ENCODE data around the gene COMMD9. TPM values are rescaled to one million over a fixed set of nuclear protein-coding genes. Genes with fewer than 3 reads are reported as not detected.

The COMMD9 gene
- total RNA-seq, 1 experiment from 2014 or later: 28.0 TPM

- peak; percentile 40 for DNase-seq (ENCODE audit: extremely low read depth, low read depth)
Measured at GRCh38 chr11:36258730-36259360, 30.4 kb downstream of the COMMD9 start.

GRCh38 chr11:36257351-36257750, 31.9 kb downstream of the COMMD9 start:
- no peak for DNase-seq (ENCODE audit: extremely low read depth, low read depth)

GRCh38 chr11:36254713-36255112, 34.5 kb downstream of the COMMD9 start:
- no peak for DNase-seq (ENCODE audit: extremely low read depth, low read depth)

GRCh38 chr11:36253238-36253637, 36.0 kb downstream of the COMMD9 start:
- DNase-seq (ENCODE audit: extremely low read depth, low read depth): no peak

- DNase-seq (ENCODE audit: extremely low read depth, low read depth): no peak
Measured at GRCh38 chr11:36251823-36252222, 37.4 kb downstream of the COMMD9 start.

GRCh38 chr11:36249246-36249645, 40.0 kb downstream of the COMMD9 start:
- DNase-seq (ENCODE audit: extremely low read depth, low read depth): no peak

- no peak for DNase-seq (ENCODE audit: extremely low read depth, low read depth)
Measured at GRCh38 chr11:36248436-36248835, 40.8 kb downstream of the COMMD9 start.

- no peak for DNase-seq (ENCODE audit: extremely low read depth, low read depth)
Measured at GRCh38 chr11:36247493-36247892, 41.7 kb downstream of the COMMD9 start.

- DNase-seq (ENCODE audit: extremely low read depth, low read depth): no peak
Measured at GRCh38 chr11:36243641-36244040, 45.6 kb downstream of the COMMD9 start.

- no peak for DNase-seq (ENCODE audit: extremely low read depth, low read depth)
Measured at GRCh38 chr11:36241497-36241896, 47.7 kb downstream of the COMMD9 start.

- DNase-seq (ENCODE audit: extremely low read depth, low read depth): no peak
Measured at GRCh38 chr11:36240801-36241200, 48.4 kb downstream of the COMMD9 start.

GRCh38 chr11:36240173-36240572, 49.1 kb downstream of the COMMD9 start:
- DNase-seq (ENCODE audit: extremely low read depth, low read depth): no peak

GRCh38 chr11:36239636-36240035, 49.6 kb downstream of the COMMD9 start:
- no peak for DNase-seq (ENCODE audit: extremely low read depth, low read depth)

- DNase-seq (ENCODE audit: extremely low read depth, low read depth): no peak
Measured at GRCh38 chr11:36238881-36239280, 50.3 kb downstream of the COMMD9 start.

GRCh38 chr11:36238036-36238631, 51.1 kb downstream of the COMMD9 start:
- no peak for DNase-seq (ENCODE audit: extremely low read depth, low read depth)

GRCh38 chr11:36237391-36237790, 51.8 kb downstream of the COMMD9 start:
- no peak for DNase-seq (ENCODE audit: extremely low read depth, low read depth)

GRCh38 chr11:36235750-36236149, 53.5 kb downstream of the COMMD9 start:
- no peak for DNase-seq (ENCODE audit: extremely low read depth, low read depth)

GRCh38 chr11:36234825-36235224, 54.4 kb downstream of the COMMD9 start:
- DNase-seq (ENCODE audit: extremely low read depth, low read depth): no peak

GRCh38 chr11:36233204-36233603, 56.0 kb downstream of the COMMD9 start:
- no peak for DNase-seq (ENCODE audit: extremely low read depth, low read depth)

- DNase-seq (ENCODE audit: extremely low read depth, low read depth): no peak
Measured at GRCh38 chr11:36230779-36231699, 58.2 kb downstream of the COMMD9 start.

- no peak for DNase-seq (ENCODE audit: extremely low read depth, low read depth)
Measured at GRCh38 chr11:36229091-36229705, 60.0 kb downstream of the COMMD9 start.

All from NCI-H460 (cell line).